IPS-20b (cell line): Measurements from ENCODE around the gene ENOX2.
A peak's percentile ranks its signal among the peaks of the same experiment; 100 is the strongest.
"Not testable (repeated sequence)": the region's sequence is repeated elsewhere in the genome, so short reads cannot be mapped to it uniquely, and the experiment has no call there.

Experiments
- H3K27ac ChIP-seq: one replicate; pipeline ENCODE4 v1.5.1; 2013; ENCODE audit warnings: low read length
- H3K27me3 ChIP-seq: 2 replicates; pipeline ENCODE4 v1.6.1; 2013; ENCODE audit warnings: mild to moderate bottlenecking, low read length, inconsistent platforms; ENCODE audit not compliant: insufficient read depth
- H3K36me3 ChIP-seq: 2 replicates; pipeline ENCODE4 v1.6.1; 2013; ENCODE audit warnings: low read depth, mild to moderate bottlenecking, inconsistent platforms, low read length, moderate library complexity; ENCODE audit not compliant: insufficient read depth
- H3K4me1 ChIP-seq: 2 replicates; pipeline ENCODE4 v1.6.1; 2013; ENCODE audit warnings: mild to moderate bottlenecking, control low read depth, inconsistent platforms, low read length, moderate library complexity; ENCODE audit not compliant: insufficient read depth
- H3K4me3 ChIP-seq: 2 replicates; pipeline ENCODE4 v1.5.1; 2013; ENCODE audit warnings: mild to moderate bottlenecking, low read length, inconsistent platforms
- H3K9ac ChIP-seq: 2 replicates; pipeline ENCODE4 v1.6.1; 2013; ENCODE audit warnings: low read depth, mild to moderate bottlenecking, inconsistent platforms, low read length, moderate library complexity
- H3K9me3 ChIP-seq: 2 replicates; pipeline ENCODE4 v1.6.1; 2013; ENCODE audit warnings: mild to moderate bottlenecking, low read depth, low read length, inconsistent platforms; ENCODE audit not compliant: insufficient read depth

The ENOX2 gene, protein sequence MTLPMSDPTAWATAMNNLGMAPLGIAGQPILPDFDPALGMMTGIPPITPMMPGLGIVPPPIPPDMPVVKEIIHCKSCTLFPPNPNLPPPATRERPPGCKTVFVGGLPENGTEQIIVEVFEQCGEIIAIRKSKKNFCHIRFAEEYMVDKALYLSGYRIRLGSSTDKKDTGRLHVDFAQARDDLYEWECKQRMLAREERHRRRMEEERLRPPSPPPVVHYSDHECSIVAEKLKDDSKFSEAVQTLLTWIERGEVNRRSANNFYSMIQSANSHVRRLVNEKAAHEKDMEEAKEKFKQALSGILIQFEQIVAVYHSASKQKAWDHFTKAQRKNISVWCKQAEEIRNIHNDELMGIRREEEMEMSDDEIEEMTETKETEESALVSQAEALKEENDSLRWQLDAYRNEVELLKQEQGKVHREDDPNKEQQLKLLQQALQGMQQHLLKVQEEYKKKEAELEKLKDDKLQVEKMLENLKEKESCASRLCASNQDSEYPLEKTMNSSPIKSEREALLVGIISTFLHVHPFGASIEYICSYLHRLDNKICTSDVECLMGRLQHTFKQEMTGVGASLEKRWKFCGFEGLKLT

DNA sequence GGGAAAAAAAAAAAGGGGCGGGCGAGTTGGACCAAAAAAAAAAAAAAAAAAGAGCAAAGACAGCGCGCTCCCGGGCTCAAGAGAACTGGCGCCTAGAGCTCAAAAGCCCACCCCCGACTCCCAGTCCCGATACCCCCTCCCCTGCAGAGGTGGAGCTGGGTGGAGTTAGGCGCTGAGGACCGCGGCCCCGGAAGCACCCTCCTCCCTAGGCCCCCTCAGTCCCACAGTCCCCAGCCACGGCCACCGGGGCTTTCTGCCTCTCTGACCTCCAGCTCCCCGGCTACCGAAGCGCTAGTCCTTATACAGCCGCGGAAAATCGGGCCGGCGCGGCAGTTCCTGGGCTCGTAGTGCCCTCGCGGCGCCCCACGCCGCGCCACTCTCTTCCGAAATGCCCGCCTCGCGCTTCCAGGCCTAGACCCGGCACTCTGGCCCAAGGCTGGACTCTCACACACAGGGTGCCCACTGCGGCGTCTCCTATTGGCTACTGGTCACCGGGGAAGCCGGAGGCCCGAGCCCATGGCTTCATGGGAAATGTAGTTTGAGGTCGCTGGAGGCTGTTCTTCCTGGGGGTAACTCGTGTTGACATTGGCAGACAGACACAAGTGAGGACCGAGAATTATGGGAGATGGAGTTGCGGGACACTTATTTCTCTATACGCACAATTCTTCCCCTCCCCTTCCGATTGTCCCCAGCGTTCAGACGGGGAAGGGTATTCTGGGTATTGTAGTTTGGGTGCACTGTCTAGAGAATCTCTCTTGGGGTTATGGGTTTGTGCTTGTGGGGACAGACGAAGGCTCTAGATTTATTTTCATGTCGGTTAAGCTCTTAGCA, at the start of gene ENOX2:
Gene ENOX2, minus strand, starts transcription at position 427 of the 831 bp plus-strand sequence. CDS start 199,993 bp downstream, outside the sequence.
- H3K27ac ChIP-seq, result peak within 1 kb of the TSS; percentile 83

DNA sequence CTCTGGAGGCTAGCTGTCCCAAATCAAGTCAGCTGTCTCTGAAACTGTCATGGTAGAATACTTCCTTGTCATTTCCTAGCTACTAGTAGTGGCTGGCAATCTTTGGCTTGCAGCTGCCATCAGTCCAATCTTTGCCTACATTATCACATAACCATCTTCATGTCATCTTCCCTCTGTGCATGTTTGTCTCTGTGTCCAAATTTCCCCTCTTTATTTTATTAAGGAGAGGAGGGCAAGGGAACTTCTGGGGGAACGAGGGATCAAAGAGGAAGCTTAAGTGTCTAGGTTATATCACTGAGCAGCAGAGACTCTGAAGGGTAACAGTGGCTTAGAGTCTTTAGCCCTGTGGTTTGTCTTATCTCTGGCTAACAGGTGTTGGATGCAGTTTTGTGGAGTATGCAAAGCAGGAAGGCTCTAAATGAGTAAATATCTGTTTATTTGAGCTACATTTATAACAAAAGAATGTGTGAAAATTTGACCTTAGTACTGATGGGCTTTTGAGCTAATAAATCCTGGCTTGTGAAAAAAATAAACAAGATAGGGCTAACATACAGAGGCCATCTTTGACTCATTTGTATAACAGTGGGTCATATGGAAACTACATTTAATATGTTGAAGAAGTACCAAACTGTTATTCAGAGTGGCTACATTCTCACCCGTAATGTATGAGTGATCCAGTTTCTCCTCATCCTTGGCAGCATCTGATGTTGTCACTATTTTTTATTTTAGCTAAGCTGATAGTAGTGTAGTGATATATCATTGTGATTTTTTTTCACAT, 49.4 kb upstream of the ENOX2 start:
- no peaks in the 10 kb centered on the region for H3K36me3 ChIP-seq
- no peaks in the 10 kb centered on the region for H3K27me3 ChIP-seq
- H3K9me3 ChIP-seq, result no peaks in the 10 kb centered on the region
- no peak overlapping the region for H3K27ac ChIP-seq
- H3K4me1 ChIP-seq, result no peaks in the 10 kb centered on the region
- no peak overlapping the region for H3K4me3 ChIP-seq
- H3K9ac ChIP-seq, result no peak overlapping the region

More for the DNA sequence above, at the start of gene ENOX2:
- Histone ChIP-seq H3K4me1 (no peaks in the 10 kb centered on the region), H3K4me3 (peak within 1 kb of the TSS; percentile 89), H3K9ac (peak within 1 kb of the TSS; percentile 76; the same call in 1 of the 2 replicates), H3K36me3 (no peaks in the 10 kb centered on the region), H3K9me3 (no peaks in the 10 kb centered on the region), H3K27me3 (no peaks in the 10 kb centered on the region)

DNA sequence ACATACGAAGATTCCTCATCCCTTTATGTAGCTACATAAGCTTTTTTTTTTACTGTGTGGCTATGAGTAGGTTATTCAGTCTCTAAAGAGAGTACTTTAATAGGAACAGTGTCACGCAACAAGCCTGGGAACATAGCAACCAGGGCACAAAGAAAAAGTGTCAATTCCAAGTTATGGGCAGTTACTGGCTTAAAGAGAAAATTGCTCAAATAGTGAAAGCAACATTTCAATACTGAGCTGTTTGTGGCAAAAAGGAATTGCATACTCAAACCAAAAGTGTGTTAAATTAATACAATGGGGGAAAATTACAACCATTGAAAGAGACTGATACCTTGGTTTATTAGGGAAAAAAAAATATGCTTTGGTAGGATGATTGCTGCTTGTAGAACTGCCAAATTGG, 41.2 kb upstream of the ENOX2 start:
- no peaks in the 10 kb centered on the region for H3K36me3 ChIP-seq
- H3K9me3 ChIP-seq, result no peaks in the 10 kb centered on the region
- H3K4me1 ChIP-seq, result no peaks in the 10 kb centered on the region
- H3K4me3 ChIP-seq, result no peak overlapping the region
- no peak overlapping the region for H3K9ac ChIP-seq
- H3K27me3 ChIP-seq, result no peaks in the 10 kb centered on the region
- no peak overlapping the region for H3K27ac ChIP-seq

DNA sequence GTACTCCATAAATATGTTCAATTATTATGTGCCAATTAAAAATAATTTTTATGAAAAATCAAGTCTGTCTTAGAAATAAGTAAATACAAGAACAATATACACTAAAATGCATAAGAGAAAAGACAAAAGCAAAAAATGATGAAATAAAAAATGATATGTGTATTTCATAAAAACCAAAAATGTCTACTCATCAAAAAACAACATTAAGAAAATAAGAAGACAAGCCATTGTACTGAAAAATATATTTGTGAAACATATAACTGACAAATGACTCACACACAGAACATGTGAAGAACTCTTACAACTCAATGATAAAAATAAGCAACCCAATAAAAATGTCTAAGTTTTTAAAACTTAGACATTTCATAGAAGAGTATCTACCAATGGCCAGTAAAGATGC, 34.1 kb upstream of the ENOX2 start:
- Histone ChIP-seq H3K4me3 (no peak overlapping the region), H3K36me3 (no peaks in the 10 kb centered on the region), H3K27me3 (no peaks in the 10 kb centered on the region), H3K4me1 (no peaks in the 10 kb centered on the region), H3K9ac (no peak overlapping the region), H3K9me3 (no peaks in the 10 kb centered on the region), H3K27ac (no peak overlapping the region)

DNA sequence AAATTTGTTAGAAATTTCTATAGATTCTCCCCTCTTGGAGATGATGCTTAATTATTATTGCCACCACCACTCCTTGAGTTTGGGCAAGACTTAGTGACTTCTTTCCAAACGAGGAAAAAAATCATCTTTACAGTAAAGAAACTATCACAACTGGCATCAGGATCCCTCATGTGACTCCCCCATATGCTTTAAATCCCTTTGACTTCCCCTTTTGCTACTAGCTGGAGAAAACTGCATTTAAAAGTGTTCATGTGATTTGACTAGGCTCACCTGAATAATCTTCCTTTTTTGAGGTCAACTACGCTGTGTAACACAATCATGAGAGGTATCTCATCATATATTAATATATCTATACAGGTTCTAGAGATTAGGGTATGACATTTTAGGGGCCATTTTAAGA, 30.3 kb upstream of the ENOX2 start:
- no peak overlapping the region for H3K9ac ChIP-seq
- no peaks in the 10 kb centered on the region for H3K36me3 ChIP-seq
- H3K9me3 ChIP-seq, result no peaks in the 10 kb centered on the region
- H3K4me3 ChIP-seq, result no peak overlapping the region
- H3K27me3 ChIP-seq, result no peaks in the 10 kb centered on the region
- no peaks in the 10 kb centered on the region for H3K4me1 ChIP-seq
- H3K27ac ChIP-seq, result no peak overlapping the region

DNA sequence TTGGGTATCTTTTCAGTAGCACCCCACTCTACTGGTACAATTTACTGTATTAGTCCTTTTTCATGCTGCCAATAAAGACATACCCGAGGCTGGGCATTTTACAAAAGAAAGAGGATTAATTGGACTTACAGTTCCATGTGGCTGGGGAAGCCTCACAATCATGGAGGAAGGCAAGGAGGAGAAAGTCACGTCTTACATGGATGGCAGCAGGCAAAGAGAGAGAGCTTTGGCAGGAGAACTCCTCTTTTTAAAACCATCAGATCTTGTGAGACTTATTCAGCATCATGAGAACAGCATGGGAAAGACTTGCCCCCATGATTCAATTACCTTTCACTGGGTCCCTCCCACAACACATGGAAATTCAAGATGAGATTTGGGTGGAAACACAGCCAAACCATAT, 17.4 kb upstream of the ENOX2 start:
- H3K36me3 ChIP-seq, H3K27me3 ChIP-seq, H3K27ac ChIP-seq, H3K4me3 ChIP-seq, H3K9ac ChIP-seq, H3K9me3 ChIP-seq, H3K4me1 ChIP-seq: not testable (repeated sequence)

DNA sequence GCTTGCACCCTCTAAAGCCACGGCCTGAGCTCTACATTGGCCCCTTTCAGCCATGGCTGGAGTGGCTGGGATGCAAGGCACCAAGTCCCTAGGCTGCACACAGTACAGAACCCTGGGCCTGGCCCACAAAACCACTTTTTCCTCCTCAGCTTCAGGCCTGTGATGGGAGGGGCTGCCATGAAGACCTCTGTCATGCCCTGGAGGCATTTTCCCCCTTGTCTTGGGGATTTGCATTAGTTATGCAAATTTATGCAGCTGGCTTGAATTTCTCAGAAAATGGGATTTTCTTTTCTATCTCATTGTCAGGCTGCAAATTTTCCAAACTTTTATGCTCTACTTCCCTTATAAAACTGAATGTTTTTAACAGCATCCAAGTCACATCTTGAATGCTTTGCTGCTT, 16.7 kb upstream of the ENOX2 start:
- H3K4me3 ChIP-seq, H3K27me3 ChIP-seq, H3K4me1 ChIP-seq, H3K27ac ChIP-seq, H3K9me3 ChIP-seq, H3K9ac ChIP-seq, H3K36me3 ChIP-seq: not testable (repeated sequence)

DNA sequence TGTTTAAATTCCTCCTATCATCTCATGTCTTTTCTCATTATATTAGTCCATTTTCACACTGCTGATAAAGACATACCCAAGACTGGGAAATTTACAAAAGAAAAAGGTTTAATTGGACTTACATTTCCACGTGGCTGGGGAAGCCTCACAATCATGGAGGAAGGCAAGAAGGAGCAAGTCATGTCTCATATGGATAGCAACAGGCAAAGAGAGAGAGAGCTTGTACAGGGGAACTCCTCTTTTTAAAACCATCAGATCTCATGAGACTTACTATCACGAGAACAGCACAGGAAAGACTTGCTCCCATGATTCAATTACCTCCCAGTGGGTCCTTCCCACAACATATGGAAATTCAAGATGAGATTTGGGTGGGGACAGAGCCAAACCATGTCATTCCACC, 15.5 kb upstream of the ENOX2 start:
- not testable (repeated sequence) for H3K27ac ChIP-seq, H3K9ac ChIP-seq, H3K9me3 ChIP-seq, H3K27me3 ChIP-seq, H3K36me3 ChIP-seq, H3K4me3 ChIP-seq, H3K4me1 ChIP-seq

DNA sequence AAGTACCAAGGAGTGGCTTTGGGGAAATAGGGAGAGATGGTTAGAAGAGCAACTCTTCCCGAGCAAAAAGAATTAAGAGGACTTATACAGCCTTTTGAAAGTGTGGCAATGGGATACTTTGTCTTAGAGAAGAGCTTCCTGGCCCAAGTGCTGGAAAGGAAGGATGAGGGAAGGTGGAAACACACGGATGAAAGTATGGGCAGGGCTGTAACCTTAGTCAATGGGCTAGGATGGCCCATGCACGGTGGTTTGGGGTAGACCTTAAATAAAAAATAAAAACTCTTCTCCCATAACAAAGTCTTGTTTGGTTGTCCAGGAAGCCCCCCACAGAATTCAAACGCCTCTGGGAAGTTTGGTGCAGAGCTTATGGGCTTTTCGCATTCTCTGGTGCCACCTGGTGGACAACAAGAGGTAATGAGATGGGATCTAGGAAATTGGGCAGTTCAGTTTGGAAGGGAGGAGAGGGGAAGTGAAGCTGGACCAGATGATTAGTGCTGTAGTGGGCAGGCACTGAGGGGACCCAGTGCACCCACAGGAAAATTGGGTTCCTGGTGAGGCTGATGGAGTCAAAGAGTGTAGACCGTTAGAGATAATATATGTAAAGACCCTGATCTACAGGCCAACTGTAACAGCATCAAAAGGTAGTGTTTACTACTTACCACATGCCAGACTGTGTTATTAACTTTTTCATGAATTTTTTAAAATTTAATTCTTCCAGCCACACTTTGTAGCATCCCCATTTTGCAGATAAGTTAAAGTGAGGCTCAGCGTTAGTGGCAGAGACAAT, 13.8 kb upstream of the ENOX2 start:
- Histone ChIP-seq H3K9ac (no peak overlapping the region), H3K4me3 (no peak overlapping the region), H3K36me3 (no peaks in the 10 kb centered on the region), H3K9me3 (no peaks in the 10 kb centered on the region), H3K27ac (no peak overlapping the region), H3K27me3 (no peaks in the 10 kb centered on the region), H3K4me1 (no peaks in the 10 kb centered on the region)

DNA sequence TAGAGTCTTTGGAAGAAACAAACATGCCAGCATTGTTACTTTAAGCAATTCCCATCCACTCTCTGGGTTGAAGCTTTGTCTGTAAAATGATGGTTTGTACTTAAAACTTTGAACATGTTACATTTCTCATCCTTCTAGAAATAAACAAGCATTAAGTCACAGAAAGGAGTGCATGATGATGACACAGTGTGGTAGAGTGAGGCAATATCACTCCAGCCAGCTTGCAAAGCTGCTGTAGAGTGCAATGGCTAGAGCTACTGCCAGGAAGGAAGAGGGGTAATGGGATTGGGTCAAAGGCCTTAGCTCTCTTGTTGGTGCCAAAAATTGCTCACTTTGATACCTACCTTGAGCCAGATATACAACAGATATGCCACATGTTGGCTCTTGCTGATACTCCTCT, 12.3 kb upstream of the ENOX2 start:
- H3K4me3 ChIP-seq, result no peak overlapping the region
- no peaks in the 10 kb centered on the region for H3K36me3 ChIP-seq
- H3K27me3 ChIP-seq, result no peaks in the 10 kb centered on the region
- no peak overlapping the region for H3K27ac ChIP-seq
- no peak overlapping the region for H3K9ac ChIP-seq
- no peaks in the 10 kb centered on the region for H3K9me3 ChIP-seq
- H3K4me1 ChIP-seq, result no peaks in the 10 kb centered on the region
